Germinal center (tissue), 1 donor: ENCODE results near the gene RALGPS1.

Source experiments
- DNase-seq: peaks from one replicate; pipeline ENCODE4 v3.0.0; 2012; ENCODE audit warnings: mixed read lengths, low spot score

Gene RALGPS1

GRCh38 chr9:127079446-127080140 is 165.0 kb downstream of the RALGPS1 start:
- DNase-seq: no peak

- DNase-seq: no peak
Observed at GRCh38 chr9:127081250-127082185, 166.9 kb downstream of the RALGPS1 start.

- DNase-seq: no peak
Observed at GRCh38 chr9:127083138-127083980, 168.8 kb downstream of the RALGPS1 start.

DNA sequence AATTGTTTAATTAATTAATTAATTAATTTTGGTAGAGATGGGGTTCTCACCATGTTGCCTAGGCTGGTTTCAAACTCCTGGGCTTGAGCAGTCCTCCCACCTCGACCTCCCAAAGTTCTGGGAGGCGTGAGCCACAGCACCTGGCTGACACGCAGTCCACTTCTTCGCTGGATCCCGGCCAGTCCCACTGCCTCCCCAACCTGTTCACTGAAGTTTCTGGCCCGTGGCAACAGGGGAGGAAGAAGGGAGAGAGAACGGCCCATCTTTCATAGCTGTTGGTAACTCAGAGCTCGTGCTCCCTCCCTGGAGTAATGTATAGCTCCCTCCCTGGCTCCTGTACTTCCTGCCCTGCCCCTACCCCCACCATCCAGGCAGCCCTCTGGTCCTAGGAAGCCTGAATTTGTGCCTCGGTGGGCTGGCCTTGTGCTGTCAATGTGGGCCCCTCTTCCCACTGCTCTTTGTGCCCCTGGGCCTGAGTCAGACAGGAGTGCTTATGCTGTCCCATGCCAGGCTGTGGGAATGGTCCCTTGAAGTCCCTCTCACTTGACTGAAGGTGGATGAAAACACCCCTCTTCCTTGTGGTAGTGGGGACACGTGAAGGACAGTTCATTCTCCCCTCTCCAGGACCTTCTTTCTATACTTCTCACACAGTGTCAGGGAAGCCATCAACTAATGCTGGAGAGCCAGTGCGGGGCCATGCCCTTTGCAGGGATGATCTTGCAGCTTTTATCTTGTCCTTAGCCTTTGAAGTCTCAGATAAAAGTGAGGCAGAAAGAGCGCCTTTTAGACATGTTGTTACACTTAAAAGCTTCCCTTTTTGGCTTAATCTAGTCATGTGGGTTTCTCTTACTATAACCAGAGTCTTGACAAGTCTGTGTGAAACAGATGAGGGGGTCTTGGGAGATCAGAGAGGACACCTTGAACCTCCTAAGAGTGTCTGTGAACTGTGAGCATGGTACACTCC is 169.8 kb downstream of the RALGPS1 start:
- no peak for DNase-seq

DNA sequence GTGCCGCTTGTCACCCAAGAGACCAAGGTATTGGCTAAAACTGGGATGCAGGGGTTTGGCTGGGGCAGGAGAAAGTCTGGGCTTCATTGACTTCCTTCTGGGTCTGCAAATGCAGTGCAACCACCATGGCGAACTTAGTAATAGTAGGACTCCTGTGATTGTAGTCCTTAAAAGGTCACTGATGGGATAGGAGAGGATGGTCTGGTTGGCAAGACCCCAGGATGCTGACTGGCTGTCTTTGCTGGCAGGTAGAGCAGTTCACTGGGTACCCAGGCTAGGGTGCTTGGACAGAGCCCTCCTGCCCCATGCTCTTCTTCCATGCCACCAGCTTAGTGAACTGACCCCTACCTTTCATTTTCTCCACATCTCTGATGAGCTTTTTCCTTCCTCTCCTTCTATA is 170.6 kb downstream of the RALGPS1 start:
- DNase-seq: no peak

DNA sequence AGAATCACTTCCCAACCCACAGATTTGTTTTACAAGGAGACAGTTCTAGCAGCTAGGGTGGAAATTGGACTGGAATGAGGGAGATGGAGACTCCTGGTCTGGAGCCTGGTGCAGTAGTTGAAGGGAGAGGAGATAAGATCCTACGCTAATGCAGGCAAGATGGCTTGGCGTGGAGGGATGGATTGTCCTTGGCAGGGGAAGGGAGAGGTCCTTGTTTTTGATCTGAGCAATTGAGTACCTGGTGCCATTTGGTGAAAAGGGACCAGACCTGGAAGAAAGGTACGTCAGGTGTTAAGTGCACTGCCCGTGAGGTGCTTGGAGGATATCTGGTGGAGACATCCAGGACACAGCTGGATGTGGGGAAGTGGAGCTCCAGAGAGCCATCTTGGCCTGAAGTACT is 172.2 kb downstream of the RALGPS1 start:
- DNase-seq: no peak

GRCh38 chr9:127087411-127087810 is 172.8 kb downstream of the RALGPS1 start:
- no peak for DNase-seq

GRCh38 chr9:127087836-127088235 is 173.3 kb downstream of the RALGPS1 start:
- DNase-seq: no peak

DNA sequence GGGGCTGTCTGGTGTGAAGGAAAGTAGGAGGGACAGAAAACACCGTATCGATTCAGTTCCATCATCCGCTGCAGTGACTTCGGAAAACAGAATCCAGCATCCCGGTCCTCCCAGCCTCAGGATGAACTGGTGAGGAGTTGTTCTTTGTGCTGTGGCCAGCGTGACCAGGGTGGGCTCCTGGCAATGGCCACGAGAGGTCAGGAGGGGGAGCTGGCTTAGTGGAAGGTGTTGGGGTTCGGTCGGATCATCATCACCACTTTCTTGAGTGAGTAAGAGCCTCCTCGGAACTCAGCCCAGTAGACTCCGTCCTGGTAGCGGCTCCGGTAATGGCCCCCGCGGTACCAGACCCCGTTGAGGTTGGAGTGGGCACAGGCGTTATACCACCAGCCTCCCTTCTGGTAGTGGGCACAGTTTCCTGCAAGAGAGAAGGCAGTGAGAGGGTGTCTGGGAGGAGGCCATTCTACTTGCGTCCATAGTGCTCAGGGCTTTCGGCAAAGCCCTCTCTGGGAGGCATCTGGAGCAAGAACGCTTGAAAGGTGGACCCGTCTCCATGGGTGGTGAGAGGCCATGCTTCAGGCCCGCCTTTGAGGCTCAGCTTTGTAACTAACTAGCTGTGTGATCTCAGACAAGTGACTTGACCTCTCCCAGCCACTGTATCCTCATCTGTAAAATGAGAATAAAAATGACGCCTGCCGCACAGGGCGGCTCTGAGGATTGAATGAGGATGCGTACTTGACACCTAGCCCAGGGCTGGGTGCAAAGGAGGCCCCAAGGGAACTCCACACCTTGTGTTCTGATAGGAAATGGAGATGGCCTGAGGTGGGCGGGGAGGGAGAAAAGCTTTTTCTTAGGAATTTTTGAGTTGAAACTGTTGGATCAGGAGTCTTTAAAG is 174.4 kb downstream of the RALGPS1 start:
- DNase-seq: no peak

DNA sequence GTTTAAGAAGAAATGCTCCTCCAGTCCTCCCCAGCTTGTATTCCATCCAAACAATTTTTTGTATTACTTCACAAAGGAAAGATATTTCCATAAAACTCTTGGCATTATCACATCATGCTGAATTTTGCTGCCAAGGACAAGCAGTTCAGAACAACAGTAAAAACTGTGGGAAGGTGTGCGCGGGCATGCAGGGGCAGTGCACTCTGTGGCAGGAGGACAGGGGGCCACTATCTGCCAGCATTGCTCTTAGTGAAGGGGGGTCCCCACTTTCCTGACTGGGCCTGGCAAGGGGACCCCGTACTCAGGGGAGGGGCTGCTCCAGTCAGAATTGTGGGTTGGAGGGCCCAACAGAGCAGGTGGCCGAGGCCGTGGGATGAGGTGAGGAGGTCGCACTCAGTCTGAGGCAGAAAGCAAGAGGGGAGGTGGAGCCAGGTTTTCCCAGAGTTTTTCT is 175.1 kb downstream of the RALGPS1 start:
- no peak for DNase-seq

GRCh38 chr9:127090341-127090985 is 175.9 kb downstream of the RALGPS1 start:
- no peak for DNase-seq

GRCh38 chr9:127091526-127091925 is 176.9 kb downstream of the RALGPS1 start:
- no peak for DNase-seq

GRCh38 chr9:127092041-127092608 is 177.5 kb downstream of the RALGPS1 start:
- DNase-seq: no peak

DNA sequence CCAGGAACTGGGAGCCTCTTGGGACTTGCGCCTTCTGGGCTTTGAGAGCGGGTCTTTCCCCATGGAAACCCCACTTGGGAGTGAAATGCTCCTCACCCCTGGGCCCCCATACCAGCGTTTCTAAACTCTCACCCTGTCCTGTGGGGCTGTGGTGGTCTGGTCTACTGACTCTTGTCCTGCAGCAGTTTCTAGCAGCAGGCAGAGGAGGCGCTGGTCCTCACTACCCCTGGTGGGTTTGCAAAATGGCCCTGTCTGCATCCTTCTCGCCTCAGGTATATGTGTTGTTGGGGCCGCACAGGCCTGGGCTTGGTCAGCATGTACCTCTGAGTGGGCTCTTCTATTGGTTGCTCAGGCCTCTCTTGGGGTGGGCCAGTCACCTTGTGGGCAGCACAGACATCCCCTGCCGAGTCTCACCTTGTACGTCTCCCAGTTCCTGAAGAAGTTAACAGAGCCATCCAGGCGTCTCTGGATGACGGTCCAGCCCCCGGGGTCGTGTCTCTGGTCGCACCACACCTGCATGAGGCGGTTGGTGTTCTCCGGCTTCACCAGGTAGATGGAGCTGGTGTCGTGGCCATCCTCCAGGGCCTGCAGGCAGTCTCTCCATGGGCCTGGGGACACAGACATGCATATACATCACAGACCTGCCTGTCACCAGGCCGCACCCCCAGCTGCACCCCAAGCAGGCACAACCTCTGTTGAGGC is 178.9 kb downstream of the RALGPS1 start:
- no peak for DNase-seq

DNA sequence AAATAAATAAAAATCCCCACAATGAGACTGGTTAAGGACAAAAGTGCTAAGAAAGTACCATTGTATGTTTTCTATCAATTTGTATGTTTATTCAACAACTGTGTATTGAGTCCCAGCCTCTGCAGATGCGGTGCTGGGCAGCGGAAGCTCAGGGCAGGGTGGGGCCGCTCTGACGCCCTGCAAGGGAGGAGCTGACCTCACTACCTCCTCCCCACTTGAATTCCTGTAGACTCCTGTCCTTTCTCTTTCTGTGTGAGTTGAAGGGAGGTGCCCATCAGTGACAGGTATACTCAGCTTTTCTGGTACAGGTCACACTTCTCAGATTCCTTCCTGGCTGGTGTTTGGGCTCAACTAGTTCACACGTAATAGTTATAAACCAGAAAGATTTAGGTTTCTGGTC is 180.8 kb downstream of the RALGPS1 start:
- no peak for DNase-seq

- DNase-seq: no peak
Observed at GRCh38 chr9:127096208-127096607, 181.6 kb downstream of the RALGPS1 start.

DNA sequence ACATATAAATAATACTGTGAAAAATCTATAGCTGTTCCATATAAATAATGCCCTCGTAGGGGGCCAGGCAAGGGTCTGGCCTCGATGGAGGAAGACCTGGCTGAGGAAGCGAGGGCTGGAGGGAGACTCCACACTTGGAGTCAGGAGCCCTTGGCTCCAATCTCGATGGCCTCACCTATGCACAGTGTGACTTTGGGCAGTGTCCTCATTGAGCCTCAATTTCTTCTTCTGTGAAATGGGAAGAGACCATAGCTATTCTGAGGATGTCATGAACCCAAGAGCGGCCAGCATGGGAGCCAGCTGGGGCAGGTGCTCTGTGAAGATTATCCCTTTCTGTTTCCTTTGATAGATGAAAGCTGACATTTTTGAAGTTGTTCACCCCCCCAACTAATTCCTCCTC is 183.1 kb downstream of the RALGPS1 start:
- DNase-seq: no peak

DNA sequence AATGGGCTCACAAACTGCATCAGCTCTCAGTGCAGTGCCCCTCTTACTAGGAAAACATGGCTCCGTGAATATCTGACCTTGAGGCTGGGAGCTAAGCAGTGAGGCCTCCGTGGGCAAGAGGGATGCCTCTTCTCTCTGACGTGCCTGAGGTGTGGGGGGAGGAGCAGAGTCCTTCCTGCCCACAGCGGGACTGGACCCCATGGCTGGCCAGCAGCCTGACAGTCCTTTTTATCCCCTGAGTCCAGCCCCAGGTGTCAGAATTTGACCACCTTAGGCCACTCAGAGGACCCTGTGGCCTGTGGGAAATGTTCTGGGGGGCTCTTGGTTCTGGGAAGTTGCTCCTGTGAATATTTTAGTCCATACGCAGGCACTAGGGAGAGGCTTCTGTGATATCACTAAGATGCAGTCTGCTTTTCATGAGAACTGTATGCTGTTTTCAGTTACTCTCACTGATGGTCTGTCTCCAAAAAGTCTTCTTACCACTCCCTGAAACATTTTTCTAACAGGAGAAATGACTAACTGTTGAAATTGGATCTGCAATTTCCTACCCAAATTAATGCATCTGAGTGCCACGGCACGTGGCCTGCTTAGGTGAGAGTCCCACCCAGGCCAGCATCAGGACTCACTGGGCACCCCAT is 184.5 kb downstream of the RALGPS1 start:
- DNase-seq: no peak
